OCI-LY3 (cell line): ENCODE measurements around the gene LAYN.

Source experiments
- H2AFZ ChIP-seq: fragments of 200-600, 300-600 bp; shearing (Covaris generic); 2 replicates; pipeline ENCODE4 v1.6.0; 2014; ENCODE audit warnings: antibody characterized with exemption, low read depth, low read length
- H3K27ac ChIP-seq: fragments of 200-600, 300-600 bp; sonication (generic); 2 replicates; pipeline ENCODE4 v1.5.1; 2014; ENCODE audit warnings: mild to moderate bottlenecking, low read length, moderate library complexity, mixed read lengths
- H3K27me3 ChIP-seq: fragments of 200-600, 300-600 bp; sonication (generic); 2 replicates; pipeline ENCODE4 v1.6.1; 2014; ENCODE audit warnings: low read depth, low read length, mixed read lengths
- H3K36me3 ChIP-seq: fragments of 200-600, 300-600 bp; sonication (generic); replicated peaks from 2 replicates; pipeline ENCODE3; 2014; ENCODE audit warnings: low read depth, low read length, mixed read lengths
- H3K4me1 ChIP-seq: fragments of 300-600, 200-600 bp; sonication (generic); 2 replicates; pipeline ENCODE4 v1.6.1; 2014; ENCODE audit warnings: low read length, mixed read lengths
- H3K4me2 ChIP-seq: fragments of 200-600, 300-600 bp; sonication (generic); 2 replicates; pipeline ENCODE4 v1.6.1; 2014; ENCODE audit warnings: low read length, mixed read lengths
- H3K4me3 ChIP-seq: fragments of 300-600, 200-600 bp; sonication (generic); 2 replicates; pipeline ENCODE4 v1.5.1; 2014; ENCODE audit warnings: antibody characterized with exemption, mild to moderate bottlenecking, low read length, moderate library complexity
- H3K79me2 ChIP-seq: fragments of 300-600, 200-600 bp; shearing (Covaris generic); 2 replicates; pipeline ENCODE4 v1.6.1; 2014; ENCODE audit warnings: mild to moderate bottlenecking, low read length, mixed read lengths
- H3K9ac ChIP-seq: fragments of 300-600, 200-600 bp; shearing (Covaris generic); 2 replicates; pipeline ENCODE4 v1.6.0; 2014; ENCODE audit warnings: mild to moderate bottlenecking, low read length, moderate library complexity
- H3K9me3 ChIP-seq: fragments of 200-600, 300-600 bp; shearing (Covaris generic); 2 replicates; pipeline ENCODE4 v1.6.1; 2014; ENCODE audit warnings: low read length, mixed read lengths; ENCODE audit not compliant: insufficient read depth
- H4K20me1 ChIP-seq: fragments of 200-600, 300-600 bp; sonication (generic); 2 replicates; pipeline ENCODE4 v1.6.1; 2016; ENCODE audit warnings: low read length, mixed read lengths; ENCODE audit not compliant: insufficient read depth
- CTCF ChIP-seq: fragments of 200-600, 300-600 bp; sonication (generic); IDR thresholded peaks from 2 replicates; pipeline ENCODE4 v1.5.1; 2014; ENCODE audit warnings: antibody characterized with exemption, low read length, low read depth
- EZH2phosphoT487 ChIP-seq: fragments of 200-600 bp; shearing (Covaris generic); IDR thresholded peaks from 2 replicates; pipeline ENCODE4 v1.6.1; 2018; ENCODE audit warnings: antibody characterized with exemption, mixed run types, low read depth

LAYN gene

GRCh38 chr11:111603611-111604130 is 63.2 kb downstream of the LAYN start:
- H4K20me1 ChIP-seq, result peaks cover 27% of the 10 kb centered on the region
- H3K9ac ChIP-seq, result peak overlapping the region; percentile 80
- H3K4me3 ChIP-seq, result peak overlapping the region; percentile 89
- peaks cover 54% of the 10 kb centered on the region for H3K79me2 ChIP-seq
- TF ChIP-seq EZH2phosphoT487, result no peak
- TF ChIP-seq CTCF, result no peak
- H3K27me3 ChIP-seq, result no peaks in the 10 kb centered on the region
- no peaks in the 10 kb centered on the region for H3K36me3 ChIP-seq
- no peak overlapping the region for H2AFZ ChIP-seq
- peaks cover 21% of the 10 kb centered on the region for H3K4me1 ChIP-seq
- no peak overlapping the region for H3K27ac ChIP-seq
- no peaks in the 10 kb centered on the region for H3K9me3 ChIP-seq
- H3K4me2 ChIP-seq, result peak overlapping the region; percentile 94

DNA sequence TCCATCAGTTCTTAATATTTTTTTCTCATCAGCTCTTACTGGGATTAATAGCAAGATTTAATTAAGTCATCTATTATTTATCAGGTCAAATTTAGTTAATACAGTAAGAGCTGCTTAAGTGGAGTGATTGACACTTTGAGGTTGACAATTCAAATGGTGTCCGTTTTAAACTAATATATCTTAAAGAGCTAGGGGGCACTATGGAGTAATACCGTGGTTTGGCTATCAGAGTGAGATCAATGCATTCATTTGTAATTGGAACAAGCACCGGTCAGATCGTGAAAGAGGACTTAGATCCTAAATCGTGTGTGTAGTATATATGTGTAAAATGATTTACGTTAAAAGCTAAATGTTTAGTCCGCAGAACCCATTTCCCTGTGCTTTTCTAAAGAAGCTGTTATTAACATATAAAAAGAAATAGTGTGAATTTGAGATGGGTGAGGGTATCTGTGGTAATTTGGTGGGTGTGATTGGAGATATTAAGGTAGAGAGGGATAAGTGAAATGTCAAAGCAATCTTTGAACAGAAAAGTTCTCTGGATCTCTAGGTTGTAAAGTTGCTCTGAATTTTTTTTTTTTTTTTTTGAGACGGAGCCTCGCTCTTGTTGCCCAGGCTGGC is 64.0 kb downstream of the LAYN start:
- TF ChIP-seq EZH2phosphoT487 (no peak), CTCF (peak; percentile 64)
- Histone ChIP-seq H3K27ac (no peak overlapping the region), H3K4me3 (peak overlapping the region; percentile 89), H3K9me3 (no peaks in the 10 kb centered on the region), H3K4me1 (peaks cover 21% of the 10 kb centered on the region), H3K4me2 (peak overlapping the region; percentile 94), H3K36me3 (no peaks in the 10 kb centered on the region), H3K79me2 (peaks cover 60% of the 10 kb centered on the region), H2AFZ (no peak overlapping the region), H4K20me1 (peaks cover 27% of the 10 kb centered on the region), H3K9ac (0 out of 2 replicates have a peak overlapping the region, but pooled peaks have one; percentile 21), H3K27me3 (no peaks in the 10 kb centered on the region)

DNA sequence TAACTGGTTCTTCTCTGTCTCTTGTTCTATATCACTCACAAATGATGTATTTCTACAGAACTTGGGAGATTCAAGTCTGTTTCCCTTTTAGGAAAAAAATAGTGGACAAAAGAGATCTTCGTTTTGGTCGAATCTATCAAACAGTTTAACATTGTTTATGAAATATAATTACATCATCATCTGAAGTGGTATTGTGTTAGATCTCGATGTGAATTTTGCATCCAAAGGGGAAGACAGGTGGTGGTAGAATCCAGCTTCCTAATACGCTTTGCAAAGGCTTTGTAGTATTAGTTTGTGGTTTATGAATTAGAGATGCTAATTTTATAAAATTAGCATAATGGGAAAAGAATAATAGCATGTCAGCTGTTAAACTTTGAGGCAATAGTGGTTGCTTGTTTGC is 65.2 kb downstream of the LAYN start:
- Histone ChIP-seq H3K4me3 (no peak overlapping the region), H3K27me3 (no peaks in the 10 kb centered on the region), H3K27ac (no peak overlapping the region), H3K4me2 (no peak overlapping the region), H3K4me1 (peaks cover 21% of the 10 kb centered on the region), H3K36me3 (no peaks in the 10 kb centered on the region), H3K9ac (no peak overlapping the region), H3K79me2 (peaks cover 63% of the 10 kb centered on the region), H2AFZ (no peak overlapping the region), H4K20me1 (peaks cover 27% of the 10 kb centered on the region), H3K9me3 (no peaks in the 10 kb centered on the region)
- TF ChIP-seq EZH2phosphoT487 (no peak), CTCF (no peak)

DNA sequence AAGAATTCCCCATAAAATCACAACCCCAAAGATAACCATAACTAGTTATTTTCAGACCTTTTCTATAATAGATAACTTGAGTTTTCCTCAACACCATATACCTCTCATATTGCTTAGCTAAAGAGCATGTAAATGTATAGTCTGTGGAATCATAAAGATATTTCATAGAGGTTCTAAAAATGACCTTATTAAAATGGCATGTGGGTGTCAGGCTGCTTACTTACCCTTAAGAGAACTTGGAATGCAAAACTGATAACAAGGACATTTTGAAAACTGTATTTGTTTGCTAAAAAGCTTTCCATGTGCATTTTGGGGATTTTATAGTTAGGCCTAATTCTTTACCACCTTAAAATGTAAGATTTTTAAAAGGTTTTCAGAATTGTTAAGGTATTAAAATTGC is 66.5 kb downstream of the LAYN start:
- Histone ChIP-seq H2AFZ (no peak overlapping the region), H4K20me1 (peaks cover 29% of the 10 kb centered on the region), H3K27me3 (no peaks in the 10 kb centered on the region), H3K4me3 (no peak overlapping the region), H3K4me2 (no peak overlapping the region), H3K4me1 (peaks cover 19% of the 10 kb centered on the region), H3K9ac (no peak overlapping the region), H3K36me3 (no peaks in the 10 kb centered on the region), H3K27ac (no peak overlapping the region), H3K79me2 (peaks cover 65% of the 10 kb centered on the region), H3K9me3 (no peaks in the 10 kb centered on the region)
- TF ChIP-seq EZH2phosphoT487 (no peak), CTCF (no peak)
